Skeletal muscle satellite cell (primary cell): Measurements from ENCODE around the gene TAC3.

Experiments used
- H3K27me3 ChIP-seq: 2 replicates; pipeline ENCODE4 v1.7.0; 2013; ENCODE audit warnings: low read length; ENCODE audit not compliant: control insufficient read depth, insufficient read depth
- H3K36me3 ChIP-seq: 2 replicates; pipeline ENCODE4 v1.7.0; 2013; ENCODE audit warnings: mild to moderate bottlenecking, control low read depth, low read length; ENCODE audit not compliant: insufficient read depth
- H3K4me1 ChIP-seq: 2 replicates; pipeline ENCODE4 v1.7.0; 2013; ENCODE audit warnings: low read length; ENCODE audit not compliant: control insufficient read depth, insufficient read depth
- H3K4me2 ChIP-seq: 2 replicates; pipeline ENCODE4 v1.7.0; 2013; ENCODE audit warnings: mild to moderate bottlenecking, low read length
- H3K4me3 ChIP-seq: 2 replicates; pipeline ENCODE4 v1.7.0; 2013; ENCODE audit warnings: low read length
- H3K9ac ChIP-seq: 2 replicates; pipeline ENCODE4 v1.7.0; 2013; ENCODE audit warnings: mild to moderate bottlenecking, low read depth, low read length, moderate library complexity
- H3K9me3 ChIP-seq: replicated peaks from 2 replicates; pipeline ENCODE4 v1.7.0; 2013; ENCODE audit warnings: mild to moderate bottlenecking, control low read depth, low read length

The TAC3 gene

DNA sequence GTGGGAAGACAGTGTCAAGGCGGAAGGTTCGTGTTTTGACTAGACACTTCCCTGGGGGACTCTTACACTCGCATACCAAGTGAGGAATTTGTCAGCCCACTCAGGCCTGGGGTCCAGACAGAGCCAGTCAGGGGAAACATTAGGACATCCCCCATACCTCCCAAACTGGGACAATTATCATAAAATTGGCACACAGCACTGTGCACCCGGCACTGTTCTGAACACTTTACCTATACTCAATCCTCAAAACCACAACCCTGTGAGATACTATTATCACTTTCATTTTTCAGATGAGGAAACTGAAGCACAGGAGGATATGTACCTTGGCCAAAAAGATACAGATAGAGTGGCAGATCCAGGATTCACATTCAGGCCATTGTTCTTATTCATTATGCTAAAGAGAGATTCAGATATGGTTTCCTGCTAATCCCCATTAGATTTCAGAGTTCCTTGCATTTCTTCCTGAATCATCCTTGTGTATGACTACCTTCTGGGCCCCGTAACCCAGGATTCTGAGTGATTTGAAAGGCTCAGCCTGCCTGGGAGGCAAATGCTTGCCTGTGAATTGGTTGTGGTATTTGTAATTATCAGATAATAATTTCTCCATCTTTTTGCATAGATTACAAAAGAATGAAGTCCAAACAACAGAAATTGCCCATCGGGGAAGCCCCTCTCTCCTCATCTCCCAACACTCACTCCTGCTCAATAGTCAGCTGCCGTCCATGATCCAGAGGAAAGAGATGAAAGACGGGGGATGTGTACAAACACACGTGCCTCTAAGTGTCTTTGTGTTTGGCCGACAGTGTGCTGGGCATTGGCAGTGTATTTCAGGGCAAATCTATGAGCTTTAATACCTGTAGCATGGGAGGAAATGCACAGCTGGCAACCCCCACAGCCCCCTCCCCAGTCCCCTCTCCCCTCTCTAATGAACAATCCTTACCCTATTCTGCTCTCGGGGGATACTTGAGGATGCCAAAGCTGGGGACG is 4.6 kb downstream of the TAC3 start:
- Histone ChIP-seq H3K9me3 (no peaks in the 10 kb centered on the region), H3K4me3 (no peak overlapping the region), H3K27me3 (peaks cover 49% of the 10 kb centered on the region), H3K9ac (no peak overlapping the region), H3K4me1 (peaks cover 7% of the 10 kb centered on the region), H3K36me3 (no peaks in the 10 kb centered on the region), H3K4me2 (no peak overlapping the region)

GRCh38 chr12:57010627-57011247 is 5.6 kb downstream of the TAC3 start:
- H3K9me3 ChIP-seq = no peaks in the 10 kb centered on the region
- peaks cover 9% of the 10 kb centered on the region for H3K4me1 ChIP-seq
- peaks cover 39% of the 10 kb centered on the region for H3K27me3 ChIP-seq
- H3K4me2 ChIP-seq = no peak overlapping the region
- no peak overlapping the region for H3K9ac ChIP-seq
- no peaks in the 10 kb centered on the region for H3K36me3 ChIP-seq
- no peak overlapping the region for H3K4me3 ChIP-seq

DNA sequence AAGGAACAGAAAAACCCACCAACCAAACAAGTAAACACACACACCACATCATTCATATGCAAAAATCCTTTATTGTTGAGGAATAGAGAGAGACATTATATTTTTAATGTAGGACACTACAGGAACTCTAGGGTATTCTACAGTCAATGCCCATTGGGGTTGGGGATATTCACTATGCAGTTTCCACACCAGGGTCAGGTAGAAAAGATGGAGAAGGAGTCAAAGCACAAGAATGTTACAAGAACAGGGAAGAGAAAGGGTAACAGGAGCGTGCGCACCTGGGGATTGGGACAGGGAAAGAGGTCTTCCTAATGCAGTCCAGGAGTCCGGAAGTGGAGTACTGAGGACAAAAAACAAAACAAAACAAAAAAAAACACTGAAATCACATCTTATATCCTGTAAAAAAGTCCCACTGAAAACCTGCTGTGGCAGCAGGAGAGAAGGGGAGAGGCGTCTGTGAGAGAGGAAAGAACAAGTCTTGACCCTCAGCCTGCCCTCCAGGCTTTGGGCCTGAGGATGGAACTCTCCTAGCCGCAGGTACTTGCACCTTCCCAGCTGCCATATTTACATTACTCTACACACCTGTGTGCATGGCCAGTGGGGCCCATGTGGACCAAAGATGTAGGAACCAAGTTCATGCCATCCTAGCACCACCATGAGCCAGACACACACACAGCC is 6.2 kb downstream of the TAC3 start:
- no peak overlapping the region for H3K4me2 ChIP-seq
- peaks cover 33% of the 10 kb centered on the region for H3K27me3 ChIP-seq
- no peak overlapping the region for H3K4me3 ChIP-seq
- H3K4me1 ChIP-seq = peaks cover 15% of the 10 kb centered on the region
- no peaks in the 10 kb centered on the region for H3K36me3 ChIP-seq
- no peak overlapping the region for H3K9ac ChIP-seq
- no peaks in the 10 kb centered on the region for H3K9me3 ChIP-seq

GRCh38 chr12:57008178-57008577 is 8.2 kb downstream of the TAC3 start:
- H3K27me3 ChIP-seq = peaks cover 13% of the 10 kb centered on the region

DNA sequence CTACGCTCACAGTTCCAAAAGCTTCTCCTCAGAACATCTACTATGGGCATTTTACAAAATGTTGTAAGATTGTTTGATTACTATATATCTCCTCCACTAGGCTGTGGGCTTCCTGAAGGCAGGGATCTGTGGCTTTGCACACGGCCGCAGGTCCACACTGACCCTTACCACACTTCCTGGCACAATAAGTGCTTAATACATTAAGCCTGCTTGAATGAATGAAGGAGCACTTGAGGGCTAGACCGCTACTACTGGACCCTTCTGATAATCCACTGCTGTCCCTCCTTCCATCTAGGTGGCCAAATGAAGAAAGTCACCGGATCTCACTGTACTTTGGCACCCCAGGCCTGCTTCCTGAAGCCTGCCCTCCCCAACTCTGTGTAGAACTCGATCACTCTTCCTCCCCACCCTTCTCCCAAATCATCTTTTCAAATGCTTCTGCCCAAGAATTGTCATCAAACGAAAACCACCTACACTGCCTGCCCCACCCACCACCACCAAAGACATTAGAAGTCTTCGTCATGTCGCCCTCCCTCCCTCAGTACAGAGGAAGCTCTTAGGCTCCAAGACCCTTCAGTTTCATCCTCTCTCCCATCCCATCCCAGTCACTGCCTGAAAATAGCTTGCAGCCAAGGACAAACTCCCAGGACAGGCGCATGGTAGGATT is 9.4 kb downstream of the TAC3 start:
- Histone ChIP-seq H3K4me3 (peak overlapping the region; percentile 65), H3K27me3 (peaks cover 2% of the 10 kb centered on the region), H3K9me3 (no peaks in the 10 kb centered on the region), H3K9ac (peak overlapping the region; percentile 55), H3K36me3 (peaks cover 27% of the 10 kb centered on the region), H3K4me2 (peak overlapping the region; percentile 72), H3K4me1 (peaks cover 19% of the 10 kb centered on the region)

More at GRCh38 chr12:57008178-57008577, 8.2 kb downstream of the TAC3 start:
- Histone ChIP-seq H3K4me1 (peaks cover 19% of the 10 kb centered on the region), H3K4me2 (no peak overlapping the region), H3K4me3 (no peak overlapping the region), H3K9me3 (no peaks in the 10 kb centered on the region), H3K36me3 (peaks cover 15% of the 10 kb centered on the region), H3K9ac (no peak overlapping the region)

DNA sequence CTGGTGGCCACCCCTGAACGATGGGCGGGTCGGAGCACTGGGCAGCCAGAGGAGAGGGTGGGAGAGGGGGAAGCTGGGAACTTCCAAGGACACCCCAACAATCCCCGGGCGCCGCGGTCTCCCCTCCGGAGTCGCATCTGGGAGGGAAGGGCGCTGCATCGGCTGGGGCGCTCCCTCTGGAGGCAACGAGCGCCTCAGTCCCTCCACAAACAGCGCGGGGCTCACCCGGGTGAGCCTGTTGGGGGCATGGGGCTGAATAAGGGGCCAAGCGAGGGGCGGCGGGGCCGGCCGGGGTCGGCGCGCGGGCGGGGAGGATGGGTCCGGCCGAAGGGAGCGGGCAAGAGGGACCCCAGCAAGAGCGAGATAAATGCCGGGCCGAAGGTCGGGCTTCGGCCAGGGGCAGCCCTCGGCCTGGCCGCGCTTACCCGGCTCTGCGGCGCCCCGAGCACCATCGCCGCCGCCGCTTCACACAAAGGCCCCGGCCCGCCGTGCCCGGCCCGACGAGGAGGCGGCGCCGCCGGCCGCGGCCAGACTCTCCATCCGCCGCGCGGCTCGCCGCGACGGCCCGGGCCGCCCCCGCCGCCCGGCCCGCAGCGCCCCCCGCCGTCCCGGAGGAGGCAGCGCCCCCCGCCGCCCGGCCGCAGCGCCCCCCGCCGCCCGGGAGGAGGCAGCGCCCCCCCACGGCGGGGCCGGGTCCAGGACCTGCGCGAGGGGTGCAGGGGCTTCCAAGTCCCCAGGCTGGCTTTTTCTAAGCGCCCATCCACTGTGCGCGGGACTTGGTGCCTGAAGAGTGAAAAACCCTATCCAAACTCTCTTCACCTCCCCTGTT is 10.1 kb downstream of the TAC3 start, which contains the start of gene ZBTB39:
Gene ZBTB39, minus strand, starts transcription at position 567 of the 829 bp plus-strand sequence. CDS start 1,629 bp downstream, outside the sequence.
- Histone ChIP-seq H3K4me2 (peak within 1 kb of the TSS; percentile 96), H3K9me3 (no peaks in the 10 kb centered on the region), H3K27me3 (no peaks in the 10 kb centered on the region), H3K36me3 (peaks cover 35% of the 10 kb centered on the region), H3K9ac (peak within 1 kb of the TSS; percentile 91), H3K4me1 (peaks cover 24% of the 10 kb centered on the region), H3K4me3 (peak within 1 kb of the TSS; percentile 89)

- peaks cover 39% of the 10 kb centered on the region for H3K36me3 ChIP-seq
Observed at GRCh38 chr12:57004651-57005050, 11.7 kb downstream of the TAC3 start.

DNA sequence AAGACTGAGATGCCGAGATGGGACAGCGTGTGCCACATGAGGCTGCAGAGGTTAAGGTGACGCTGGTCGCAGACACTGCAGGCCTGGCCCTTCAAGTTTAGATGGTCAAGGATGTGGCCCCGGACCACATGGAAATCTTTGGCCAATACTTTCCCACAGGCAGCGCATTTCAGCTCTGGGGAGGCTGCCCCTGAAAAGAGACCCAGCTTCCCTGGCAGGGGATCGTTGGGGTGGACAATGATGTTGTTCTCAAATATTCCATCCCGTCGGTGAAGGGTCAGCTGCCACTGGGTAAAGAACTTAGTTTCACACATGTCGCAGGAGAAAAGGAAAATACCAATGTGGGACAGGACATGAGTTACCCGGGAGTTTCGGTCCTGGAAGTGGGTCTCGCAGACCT is 12.9 kb downstream of the TAC3 start:
- H3K36me3 ChIP-seq = peaks cover 39% of the 10 kb centered on the region
- H3K27me3 ChIP-seq = no peaks in the 10 kb centered on the region
- H3K9me3 ChIP-seq = no peaks in the 10 kb centered on the region
- no peak overlapping the region for H3K4me3 ChIP-seq
- H3K4me1 ChIP-seq = peaks cover 29% of the 10 kb centered on the region
- H3K4me2 ChIP-seq = no peak overlapping the region
- no peak overlapping the region for H3K9ac ChIP-seq

More at GRCh38 chr12:57004651-57005050, 11.7 kb downstream of the TAC3 start:
- Histone ChIP-seq H3K4me2 (peak overlapping the region; percentile 96), H3K27me3 (no peaks in the 10 kb centered on the region), H3K9me3 (no peaks in the 10 kb centered on the region), H3K9ac (no peak overlapping the region), H3K4me3 (no peak overlapping the region), H3K4me1 (peaks cover 27% of the 10 kb centered on the region)

DNA sequence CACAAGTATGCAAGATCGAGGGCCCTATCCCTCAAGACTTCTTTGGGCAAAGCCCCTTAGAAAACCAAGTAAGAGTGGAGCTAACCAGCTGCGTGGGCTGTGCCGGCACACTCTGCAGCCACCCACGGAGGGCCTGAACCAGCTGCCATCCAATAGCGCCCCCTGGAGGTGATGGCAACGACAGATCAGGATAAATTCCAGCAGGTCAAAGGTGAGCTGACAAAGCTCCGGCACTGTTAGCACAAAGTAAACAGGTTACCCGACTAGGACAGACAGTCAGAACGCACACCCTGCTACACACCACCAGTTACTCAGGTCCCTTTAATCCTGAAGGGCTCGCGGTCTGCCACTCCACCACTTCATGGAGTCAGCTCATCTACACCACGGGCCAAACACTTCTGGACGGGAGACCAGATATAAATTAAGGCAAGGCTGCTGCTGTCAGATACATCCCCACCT is 14.9 kb downstream of the TAC3 start:
- no peaks in the 10 kb centered on the region for H3K9me3 ChIP-seq
- H3K4me2 ChIP-seq = no peak overlapping the region
- H3K27me3 ChIP-seq = no peaks in the 10 kb centered on the region
- no peak overlapping the region for H3K4me3 ChIP-seq
- peaks cover 39% of the 10 kb centered on the region for H3K36me3 ChIP-seq
- peaks cover 24% of the 10 kb centered on the region for H3K4me1 ChIP-seq
- H3K9ac ChIP-seq = no peak overlapping the region

DNA sequence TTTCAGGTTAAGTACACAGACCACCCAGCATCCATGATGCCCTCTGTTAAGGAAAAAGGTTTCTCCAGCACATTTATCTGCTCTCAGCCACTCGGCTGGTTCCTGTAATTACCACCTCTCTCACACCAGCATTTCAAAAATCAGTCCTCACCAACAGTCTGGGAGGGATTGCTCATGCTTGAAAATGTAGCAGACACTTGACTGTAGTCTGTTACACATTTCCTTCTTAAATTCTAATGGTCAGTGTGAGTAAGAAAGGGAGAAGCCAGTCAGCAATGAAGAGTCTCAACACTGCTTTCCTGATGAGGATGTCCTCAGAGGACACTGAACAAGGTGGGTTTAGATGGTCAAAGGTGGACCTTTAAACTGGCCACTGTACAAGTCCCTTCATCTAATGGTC is 15.9 kb downstream of the TAC3 start:
- no peaks in the 10 kb centered on the region for H3K27me3 ChIP-seq
- no peak overlapping the region for H3K9ac ChIP-seq
- no peaks in the 10 kb centered on the region for H3K9me3 ChIP-seq
- no peak overlapping the region for H3K4me2 ChIP-seq
- H3K4me3 ChIP-seq = no peak overlapping the region
- H3K36me3 ChIP-seq = peaks cover 39% of the 10 kb centered on the region
- peaks cover 21% of the 10 kb centered on the region for H3K4me1 ChIP-seq
